ENCODE data around the gene WDR7.

WDR7 gene

GRCh38 chr18:56987236-56987635 is 336.1 kb downstream of the WDR7 start:
- no peaks in the 10 kb centered on the region for H3K27me3 ChIP-seq (ENCODE audit: insufficient read depth, low read depth)
- H3K79me2 ChIP-seq (ENCODE audit: insufficient read depth, low read depth), result no peaks in the 10 kb centered on the region
- no peak overlapping the region for H3K4me3 ChIP-seq (IDR thresholded peaks at IDR 0.05; ENCODE audit: insufficient read depth, low read depth, low read length)
- no peak overlapping the region for H3K9ac ChIP-seq
- no peak overlapping the region for H3K27ac ChIP-seq
- no peaks in the 10 kb centered on the region for H4K20me1 ChIP-seq (ENCODE audit: insufficient read depth)
- no peak overlapping the region for H3K4me2 ChIP-seq
- no peaks in the 10 kb centered on the region for H3K4me1 ChIP-seq (ENCODE audit: low read depth, poor library complexity, severe bottlenecking)
- H2AFZ ChIP-seq (ENCODE audit: low read depth), result no peak overlapping the region
- TF ChIP-seq CTCF (conservative IDR thresholded peaks at IDR 0.05; ENCODE audit: low read depth, low read length), result no peak
- H3K36me3 ChIP-seq (ENCODE audit: insufficient read depth), result no peaks in the 10 kb centered on the region

GRCh38 chr18:56988022-56988421 is 336.9 kb downstream of the WDR7 start:
- no peaks in the 10 kb centered on the region for H3K36me3 ChIP-seq (ENCODE audit: insufficient read depth)
- H3K79me2 ChIP-seq (ENCODE audit: insufficient read depth, low read depth), result no peaks in the 10 kb centered on the region
- H3K4me1 ChIP-seq (ENCODE audit: low read depth, poor library complexity, severe bottlenecking), result no peaks in the 10 kb centered on the region
- no peaks in the 10 kb centered on the region for H3K27me3 ChIP-seq (ENCODE audit: insufficient read depth, low read depth)
- no peak overlapping the region for H3K4me3 ChIP-seq (IDR thresholded peaks at IDR 0.05; ENCODE audit: insufficient read depth, low read depth, low read length)
- no peak overlapping the region for H3K9ac ChIP-seq
- TF ChIP-seq CTCF (conservative IDR thresholded peaks at IDR 0.05; ENCODE audit: low read depth, low read length), result no peak
- no peaks in the 10 kb centered on the region for H4K20me1 ChIP-seq (ENCODE audit: insufficient read depth)
- no peak overlapping the region for H3K4me2 ChIP-seq
- H2AFZ ChIP-seq (ENCODE audit: low read depth), result no peak overlapping the region
- no peak overlapping the region for H3K27ac ChIP-seq

GRCh38 chr18:56990678-56991077 is 339.5 kb downstream of the WDR7 start:
- Histone ChIP-seq H3K4me1 (ENCODE audit: low read depth, poor library complexity, severe bottlenecking) (no peaks in the 10 kb centered on the region), H3K27ac (no peak overlapping the region), H3K4me3 (IDR thresholded peaks at IDR 0.05; ENCODE audit: insufficient read depth, low read depth, low read length) (no peak overlapping the region), H3K9ac (no peak overlapping the region), H2AFZ (ENCODE audit: low read depth) (no peak overlapping the region), H3K79me2 (ENCODE audit: insufficient read depth, low read depth) (no peaks in the 10 kb centered on the region), H3K36me3 (ENCODE audit: insufficient read depth) (no peaks in the 10 kb centered on the region), H3K4me2 (no peak overlapping the region), H4K20me1 (ENCODE audit: insufficient read depth) (no peaks in the 10 kb centered on the region), H3K27me3 (ENCODE audit: insufficient read depth, low read depth) (no peaks in the 10 kb centered on the region)
- TF ChIP-seq CTCF (conservative IDR thresholded peaks at IDR 0.05; ENCODE audit: low read depth, low read length), result no peak

GRCh38 chr18:56992777-56993176 is 341.6 kb downstream of the WDR7 start:
- H4K20me1 ChIP-seq (ENCODE audit: insufficient read depth), result no peaks in the 10 kb centered on the region
- no peaks in the 10 kb centered on the region for H3K4me1 ChIP-seq (ENCODE audit: low read depth, poor library complexity, severe bottlenecking)
- no peaks in the 10 kb centered on the region for H3K36me3 ChIP-seq (ENCODE audit: insufficient read depth)
- TF ChIP-seq CTCF (conservative IDR thresholded peaks at IDR 0.05; ENCODE audit: low read depth, low read length), result no peak
- no peak overlapping the region for H3K4me2 ChIP-seq
- no peak overlapping the region for H3K9ac ChIP-seq
- no peak overlapping the region for H2AFZ ChIP-seq (ENCODE audit: low read depth)
- H3K27me3 ChIP-seq (ENCODE audit: insufficient read depth, low read depth), result no peaks in the 10 kb centered on the region
- H3K79me2 ChIP-seq (ENCODE audit: insufficient read depth, low read depth), result no peaks in the 10 kb centered on the region
- H3K4me3 ChIP-seq (IDR thresholded peaks at IDR 0.05; ENCODE audit: insufficient read depth, low read depth, low read length), result no peak overlapping the region
- no peak overlapping the region for H3K27ac ChIP-seq
